Neuronal stem cell (in vitro differentiated cells): Measurements from ENCODE around the gene UBAC2.

Source experiments
- DNase-seq: peaks from one replicate; pipeline ENCODE4 v3.0.0-alpha.2; 2013; ENCODE audit warnings: low spot score
- H2AFZ ChIP-seq: one replicate; pipeline ENCODE4 v1.6.1; 2013; ENCODE audit warnings: mild to moderate bottlenecking, low read length, inconsistent platforms
- H2AK5ac ChIP-seq: 2 replicates; pipeline ENCODE4 v1.6.1; 2013; ENCODE audit warnings: low read depth, mild to moderate bottlenecking, inconsistent platforms, low read length, moderate library complexity, mixed read lengths
- H2BK120ac ChIP-seq: 2 replicates; pipeline ENCODE4 v1.6.1; 2013; ENCODE audit warnings: low read depth, mild to moderate bottlenecking, inconsistent platforms, low read length, moderate library complexity, mixed read lengths
- H2BK12ac ChIP-seq: one replicate; pipeline ENCODE4 v1.6.1; 2013; ENCODE audit warnings: low read length, inconsistent platforms
- H2BK15ac ChIP-seq: 2 replicates; pipeline ENCODE4 v1.6.1; 2013; ENCODE audit warnings: mild to moderate bottlenecking, low read length, inconsistent platforms, mixed read lengths
- H2BK5ac ChIP-seq: one replicate; pipeline ENCODE4 v1.6.1; 2013; ENCODE audit warnings: inconsistent platforms, mild to moderate bottlenecking, low read length, moderate library complexity
- H3K14ac ChIP-seq: one replicate; pipeline ENCODE4 v1.6.1; 2013; ENCODE audit warnings: low read length, inconsistent platforms
- H3K18ac ChIP-seq: 2 replicates; pipeline ENCODE4 v1.6.1; 2013; ENCODE audit warnings: low read length, inconsistent platforms
- H3K23ac ChIP-seq: 2 replicates; pipeline ENCODE4 v1.6.1; 2013; ENCODE audit warnings: low read depth, mild to moderate bottlenecking, mixed read lengths, low read length, inconsistent platforms; ENCODE audit not compliant: poor library complexity
- H3K27ac ChIP-seq: replicated peaks from 3 replicates; pipeline ENCODE4 v1.5.1; 2013; ENCODE audit warnings: low read length, inconsistent platforms
- H3K27me3 ChIP-seq, 3 experiments: 2 replicates each; pipeline ENCODE4 v1.6.1; 2013; ENCODE audit warnings: low read length in 3 of 3, mild to moderate bottlenecking in 2 of 3, inconsistent platforms in 1 of 3, low read depth in 1 of 3, mixed read lengths in 1 of 3, moderate library complexity in 1 of 3; ENCODE audit not compliant: control insufficient read depth in 3 of 3, insufficient read depth in 3 of 3
- H3K36me3 ChIP-seq, 2 donors: replicated peaks in 1 of 2; 2 replicates each; pipeline ENCODE4 v1.6.1; 2013; ENCODE audit warnings: low read length in 2 of 2; ENCODE audit not compliant: control insufficient read depth in 2 of 2, insufficient read depth in 2 of 2
- H3K4ac ChIP-seq: 2 replicates; pipeline ENCODE4 v1.6.1; 2013; ENCODE audit warnings: inconsistent platforms, mild to moderate bottlenecking, low read length, moderate library complexity
- H3K4me1 ChIP-seq, 2 donors: 1 replicate in 1 of 2; 2 replicates in 1 of 2; pipeline ENCODE4 v1.6.1; 2013; ENCODE audit warnings: low read length in 2 of 2, low read depth in 1 of 2; ENCODE audit not compliant: control insufficient read depth in 2 of 2, insufficient read depth in 1 of 2
- H3K4me2 ChIP-seq: one replicate; pipeline ENCODE4 v1.6.1; 2013; ENCODE audit warnings: mild to moderate bottlenecking, low read length, inconsistent platforms; ENCODE audit not compliant: insufficient read depth, poor library complexity, severe bottlenecking
- H3K4me3 ChIP-seq, 2 donors: 2 replicates each; pipeline ENCODE4 v1.5.1; 2013; ENCODE audit warnings: low read length in 2 of 2, mild to moderate bottlenecking in 2 of 2, inconsistent platforms in 1 of 2, moderate library complexity in 1 of 2
- H3K79me1 ChIP-seq: one replicate; pipeline ENCODE4 v1.6.1; 2013; ENCODE audit warnings: low read depth, mild to moderate bottlenecking, inconsistent platforms, low read length, moderate library complexity
- H3K9ac ChIP-seq: one replicate; pipeline ENCODE4 v1.6.1; 2013; ENCODE audit warnings: mild to moderate bottlenecking, low read depth, low read length, inconsistent platforms; ENCODE audit not compliant: poor library complexity
- H3K9me3 ChIP-seq, 2 donors: replicated peaks in 1 of 2; 2 replicates each; pipeline versions ENCODE3 to v1.6.1; 2013; ENCODE audit warnings: low read length in 2 of 2, mild to moderate bottlenecking in 2 of 2, inconsistent platforms in 1 of 2, low read depth in 1 of 2, mixed read lengths in 1 of 2, moderate library complexity in 1 of 2; ENCODE audit not compliant: control insufficient read depth in 2 of 2, insufficient read depth in 1 of 2
- H4K8ac ChIP-seq: one replicate; pipeline ENCODE4 v1.6.1; 2013; ENCODE audit warnings: low read depth, mild to moderate bottlenecking, inconsistent platforms, low read length, moderate library complexity
- H4K91ac ChIP-seq: one replicate; pipeline ENCODE4 v1.6.1; 2013; ENCODE audit warnings: low read length, low read depth, mild to moderate bottlenecking, inconsistent platforms; ENCODE audit not compliant: poor library complexity
- WGBS, 2 donors: extraction: QIAGEN DNeasy Blood & Tissue Kit; methylation state at CpG; one replicate each; pipeline ENCODE4 v1.1.7; 2013; ENCODE audit warnings: missing lambda C conversion rate in 2 of 2, mixed read lengths in 1 of 2; ENCODE audit not compliant: insufficient read length in 2 of 2, insufficient replicate concordance in 1 of 2; ENCODE audit errors: extremely low coverage in 2 of 2; 5-methylcytosine and 5-hydroxymethylcytosine counted together

The UBAC2 gene

DNA sequence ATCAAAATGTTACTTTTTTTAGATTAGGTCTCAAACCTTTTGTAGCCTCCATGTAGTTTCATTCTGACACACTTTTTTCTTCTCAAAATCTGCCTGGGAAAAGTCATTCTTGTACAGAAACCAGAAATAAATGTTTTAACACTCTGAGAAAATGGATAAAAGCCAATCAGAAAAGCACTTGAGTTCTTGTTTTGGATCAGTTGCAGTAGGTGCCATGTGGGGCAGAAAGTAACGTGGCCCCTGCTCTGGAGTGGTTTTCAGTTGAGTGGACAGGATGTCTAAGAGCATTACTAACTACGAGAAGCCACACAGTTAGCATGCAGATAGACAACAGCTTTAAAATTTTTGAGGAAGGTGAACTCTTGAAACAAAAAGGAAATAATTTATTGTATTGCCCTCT lies 87.4 kb downstream of the UBAC2 start:
- no peak overlapping the region for H3K4ac ChIP-seq
- H3K4me1 ChIP-seq: no peaks in the 10 kb centered on the region
- no peaks in the 10 kb centered on the region for H3K27me3 ChIP-seq
- no peak overlapping the region for H4K8ac ChIP-seq
- no peak overlapping the region for H3K4me2 ChIP-seq
- DNase-seq: no peak
- H3K14ac ChIP-seq: no peak overlapping the region
- H4K91ac ChIP-seq: no peak overlapping the region
- no peaks in the 10 kb centered on the region for H3K36me3 ChIP-seq
- no peak overlapping the region for H3K18ac ChIP-seq
- H3K27ac ChIP-seq: no peak overlapping the region
- H3K9ac ChIP-seq: no peak overlapping the region
- H2BK15ac ChIP-seq: no peak overlapping the region
- H2BK120ac ChIP-seq: no peak overlapping the region
- no peak overlapping the region for H2AK5ac ChIP-seq
- WGBS, 2 donors: no CpG with 5 or more reads among the region's 2 CpGs
- H3K23ac ChIP-seq: no peak overlapping the region
- no peak overlapping the region for H2BK5ac ChIP-seq
- no peaks in the 10 kb centered on the region for H3K9me3 ChIP-seq
- H2BK12ac ChIP-seq: no peak overlapping the region
- no peak overlapping the region for H2AFZ ChIP-seq
- no peak overlapping the region for H3K4me3 ChIP-seq
- no peaks in the 10 kb centered on the region for H3K79me1 ChIP-seq

GRCh38 chr13:99289271-99289670 lies 88.6 kb downstream of the UBAC2 start:
- Histone ChIP-seq H3K14ac (no peak overlapping the region), H3K9me3 (no peaks in the 10 kb centered on the region), H4K91ac (no peak overlapping the region), H3K4me2 (no peak overlapping the region), H3K4me3 (no peak overlapping the region), H3K18ac (no peak overlapping the region), H2BK12ac (no peak overlapping the region), H2AK5ac (no peak overlapping the region), H3K36me3 (no peaks in the 10 kb centered on the region), H2BK5ac (no peak overlapping the region), H3K23ac (no peak overlapping the region), H3K27ac (no peak overlapping the region), H2AFZ (no peak overlapping the region), H3K27me3 (no peaks in the 10 kb centered on the region), H2BK15ac (no peak overlapping the region), H3K4ac (no peak overlapping the region), H4K8ac (no peak overlapping the region), H3K4me1 (no peaks in the 10 kb centered on the region), H3K79me1 (no peaks in the 10 kb centered on the region), H2BK120ac (no peak overlapping the region), H3K9ac (no peak overlapping the region)
- 100% methylated on average over 1 of the region's 2 CpGs; no CpG with 5 or more reads in 1 of the 2 donors for WGBS, 2 donors
- no peak for DNase-seq

GRCh38 chr13:99289674-99290337 lies 89.2 kb downstream of the UBAC2 start:
- Histone ChIP-seq H3K79me1 (no peaks in the 10 kb centered on the region), H2AFZ (no peak overlapping the region), H3K4ac (no peak overlapping the region), H2AK5ac (no peak overlapping the region), H3K4me1 (no peaks in the 10 kb centered on the region), H3K9me3 (no peaks in the 10 kb centered on the region), H2BK15ac (no peak overlapping the region), H4K8ac (no peak overlapping the region), H4K91ac (no peak overlapping the region), H3K14ac (no peak overlapping the region), H3K23ac (no peak overlapping the region), H2BK5ac (no peak overlapping the region), H3K18ac (no peak overlapping the region), H3K36me3 (no peaks in the 10 kb centered on the region), H3K27me3 (no peaks in the 10 kb centered on the region), H2BK120ac (no peak overlapping the region), H3K4me2 (no peak overlapping the region), H3K4me3 (no peak overlapping the region), H2BK12ac (no peak overlapping the region), H3K9ac (no peak overlapping the region), H3K27ac (no peak overlapping the region)
- WGBS, 2 donors: no CpG with 5 or more reads among the region's 7 CpGs
- no peak for DNase-seq

DNA sequence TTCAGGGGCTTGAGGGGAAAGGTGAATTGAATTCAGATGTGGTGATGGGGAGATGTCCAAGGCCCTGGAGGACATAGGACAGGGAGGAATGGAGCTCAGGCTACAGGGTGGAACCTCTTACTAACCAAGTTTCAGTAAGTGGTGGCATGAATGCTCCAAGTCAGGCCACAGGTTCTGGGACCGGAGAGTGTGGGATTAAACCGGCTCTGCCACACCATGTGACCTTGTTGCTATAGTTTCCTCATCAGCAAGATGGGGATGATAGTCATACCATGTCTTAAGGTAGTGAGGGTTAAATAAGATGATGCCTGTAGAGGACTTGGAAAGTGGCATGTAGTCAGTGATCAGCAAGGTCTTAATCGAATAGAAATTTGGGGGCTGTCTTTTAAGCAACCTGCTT lies 90.2 kb downstream of the UBAC2 start:
- H3K36me3 ChIP-seq: no peaks in the 10 kb centered on the region
- no peak overlapping the region for H3K18ac ChIP-seq
- no peak overlapping the region for H3K14ac ChIP-seq
- H3K27me3 ChIP-seq: no peaks in the 10 kb centered on the region
- H3K23ac ChIP-seq: no peak overlapping the region
- H3K4me2 ChIP-seq: no peak overlapping the region
- no peaks in the 10 kb centered on the region for H3K4me1 ChIP-seq
- no peaks in the 10 kb centered on the region for H3K9me3 ChIP-seq
- no peak overlapping the region for H3K27ac ChIP-seq
- no peak overlapping the region for H4K8ac ChIP-seq
- H4K91ac ChIP-seq: no peak overlapping the region
- H3K4me3 ChIP-seq: no peak overlapping the region
- H2BK12ac ChIP-seq: no peak overlapping the region
- WGBS, 2 donors: no CpG with 5 or more reads among the region's 3 CpGs
- H2AFZ ChIP-seq: no peak overlapping the region
- H3K9ac ChIP-seq: no peak overlapping the region
- DNase-seq: no peak
- no peak overlapping the region for H2AK5ac ChIP-seq
- no peaks in the 10 kb centered on the region for H3K79me1 ChIP-seq
- no peak overlapping the region for H2BK15ac ChIP-seq
- H2BK5ac ChIP-seq: no peak overlapping the region
- no peak overlapping the region for H2BK120ac ChIP-seq
- H3K4ac ChIP-seq: no peak overlapping the region
